HL-60/S4 treated with retinoic acid at 250 ng/mL for 4 days and 3 days (cell line): ENCODE measurements around the gene RPP14.
"Not testable (repeated sequence)": the region's sequence is repeated elsewhere in the genome, so short reads cannot be mapped to it uniquely, and the experiment has no call there.

ENCODE experiments used
- in situ Hi-C: fragments of 300-500 bp; cut with MboI; formaldehyde crosslinking; loops from 2 replicates; pipeline ENCODE4 v1.7.0; 2022; ENCODE audit warnings: low sequenced_read_pairs

The RPP14 gene

DNA sequence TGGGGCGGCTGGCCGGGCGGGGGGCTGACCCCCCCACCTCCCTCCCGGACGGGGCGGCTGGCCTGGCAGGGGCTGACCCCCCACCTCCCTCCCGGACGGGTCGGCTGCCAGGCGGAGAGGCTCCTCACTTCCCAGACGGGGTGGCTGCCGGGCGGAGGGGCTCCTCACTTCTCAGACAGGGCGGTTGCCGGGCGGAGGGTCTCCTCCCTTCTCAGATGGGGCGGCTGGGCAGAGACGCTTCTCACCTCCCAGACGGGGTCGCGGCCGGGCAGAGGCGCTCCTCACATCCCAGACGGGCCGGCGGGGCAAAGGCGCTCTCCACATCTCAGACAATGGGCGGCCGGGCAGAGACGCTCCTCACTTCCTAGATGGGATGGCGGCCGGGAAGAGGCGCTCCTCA lies 15.6 kb upstream of the RPP14 start:
- in situ Hi-C loops = not testable (repeated sequence)

DNA sequence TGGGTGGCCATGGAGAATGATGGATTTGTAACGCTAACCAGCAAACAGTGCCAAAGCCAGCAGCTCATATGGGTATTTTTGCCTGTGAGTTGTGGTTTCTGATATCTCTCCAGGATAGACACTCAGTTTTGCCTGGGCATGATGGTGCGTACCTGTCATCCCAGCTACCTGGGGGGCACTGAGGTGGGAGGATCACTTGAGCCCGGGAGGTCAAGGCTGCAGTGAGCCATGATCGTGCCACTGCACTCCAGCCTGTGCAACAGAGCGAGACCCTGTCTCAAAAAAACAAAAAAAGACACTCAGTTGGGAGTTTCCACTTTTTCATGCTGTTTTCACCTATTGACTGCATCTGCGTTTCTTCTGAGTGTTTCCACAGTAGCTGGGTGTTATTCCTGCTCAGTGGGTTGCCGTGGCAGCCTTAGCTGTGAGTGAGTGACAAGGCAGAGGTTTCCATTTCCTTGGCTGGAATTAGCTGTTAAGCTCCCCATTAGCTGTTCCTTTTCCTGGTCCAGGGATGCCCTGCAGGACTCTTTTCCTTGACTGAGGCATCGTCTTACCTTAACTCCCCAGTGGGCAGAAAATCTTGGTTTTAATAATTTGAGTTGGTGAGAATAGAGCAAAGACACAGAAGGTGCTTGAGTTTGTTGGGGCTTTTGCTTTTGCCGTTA lies 14.2 kb upstream of the RPP14 start:
- in situ Hi-C loops = no loop called here

DNA sequence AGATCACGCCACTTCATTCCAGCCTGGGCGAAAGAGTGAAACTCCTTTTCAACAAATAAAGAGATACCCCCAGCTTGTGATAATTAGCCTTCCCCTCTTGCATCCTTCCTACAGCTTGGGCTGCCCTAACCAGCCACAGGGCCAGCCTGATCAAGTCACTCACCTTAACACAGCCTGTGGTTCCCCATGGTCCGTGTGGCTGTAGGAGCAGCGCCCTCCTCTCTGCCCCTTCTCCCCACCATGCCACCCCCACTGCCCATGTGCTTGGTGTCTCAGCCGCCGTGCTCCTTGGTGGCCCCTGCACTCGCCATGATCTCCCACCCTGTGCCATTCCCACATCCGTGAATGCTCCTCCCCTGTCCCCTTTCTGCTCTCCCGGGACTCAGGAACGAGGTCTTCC lies 13.2 kb upstream of the RPP14 start:
- in situ Hi-C loops = no loop called here

DNA sequence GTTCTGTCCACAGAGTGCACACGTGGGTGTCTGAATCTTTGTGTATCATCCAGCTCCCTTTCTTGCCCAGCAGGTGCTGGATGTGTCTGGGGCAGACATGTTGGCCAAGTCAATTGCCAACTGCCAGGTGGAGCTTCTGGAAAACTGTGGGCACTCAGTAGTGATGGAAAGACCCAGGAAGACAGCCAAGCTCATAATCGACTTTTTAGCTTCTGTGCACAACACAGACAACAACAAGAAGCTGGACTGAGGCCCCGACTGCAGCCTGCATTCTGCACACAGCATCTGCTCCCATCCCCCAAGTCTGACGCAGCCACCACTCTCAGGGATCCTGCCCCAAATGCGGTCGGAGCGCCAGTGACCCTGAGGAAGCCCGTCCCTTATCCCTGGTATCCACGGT lies 12.5 kb upstream of the RPP14 start:
- in situ Hi-C loops = no loop called here

DNA sequence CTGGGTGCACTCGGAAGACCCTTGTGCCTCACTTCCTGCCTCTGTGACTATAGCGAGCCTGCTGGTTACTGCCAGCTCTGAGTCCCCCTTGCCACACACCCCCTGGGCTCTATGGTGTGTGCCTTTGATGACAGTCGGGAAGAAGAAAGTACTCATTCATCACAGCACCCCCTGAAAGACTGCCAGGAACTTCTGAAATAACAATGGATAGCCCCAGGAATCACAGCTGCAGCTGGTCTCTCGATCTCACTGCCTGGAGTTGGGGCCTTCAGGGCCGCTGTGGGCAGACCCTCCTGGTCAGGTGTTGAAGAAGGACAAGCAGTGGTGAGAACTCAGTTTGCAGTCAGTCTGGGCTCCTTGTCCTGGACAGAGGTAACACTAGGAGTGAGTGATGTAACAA lies 9.8 kb upstream of the RPP14 start:
- in situ Hi-C loops = no loop called here

DNA sequence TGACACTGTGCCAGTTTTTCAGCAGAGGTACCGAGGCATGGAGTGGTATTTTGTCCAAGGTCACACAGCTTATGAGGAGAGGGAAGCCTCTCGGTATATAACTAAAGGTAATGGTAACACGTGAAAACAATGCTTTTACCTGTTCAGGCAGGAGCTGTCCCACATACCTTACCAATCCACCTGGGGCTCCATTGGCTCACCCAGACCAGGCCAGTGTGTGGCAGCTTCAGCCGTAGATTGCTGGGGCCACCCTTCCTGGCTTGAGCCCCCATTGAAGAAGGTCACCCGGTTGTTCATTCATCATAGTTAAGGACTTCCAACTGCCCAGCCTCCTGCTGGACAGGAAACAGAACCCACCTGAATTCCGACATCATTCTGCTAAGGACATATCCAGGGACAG lies 9.2 kb upstream of the RPP14 start:
- in situ Hi-C loops = no loop called here

DNA sequence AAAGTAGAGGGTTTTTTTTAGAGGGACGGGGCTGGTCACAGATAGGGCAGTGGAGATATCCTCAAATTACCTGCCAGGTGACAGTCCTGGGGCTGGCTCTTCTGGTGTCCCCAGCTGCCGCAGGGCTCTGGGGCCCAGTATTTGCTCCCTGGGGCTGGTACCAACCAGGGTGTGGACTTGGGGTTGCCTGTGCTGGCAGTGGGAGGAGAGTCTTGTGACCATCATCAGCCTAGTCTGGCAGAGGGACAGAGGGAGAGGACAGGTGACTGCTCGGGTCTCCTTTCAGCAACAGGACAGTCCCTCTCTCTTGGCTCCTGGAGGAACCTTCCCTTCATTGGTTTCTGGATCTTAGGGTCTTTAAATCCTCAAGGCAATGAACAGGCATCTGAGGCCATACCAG lies 7.9 kb upstream of the RPP14 start:
- in situ Hi-C loops = no loop called here

DNA sequence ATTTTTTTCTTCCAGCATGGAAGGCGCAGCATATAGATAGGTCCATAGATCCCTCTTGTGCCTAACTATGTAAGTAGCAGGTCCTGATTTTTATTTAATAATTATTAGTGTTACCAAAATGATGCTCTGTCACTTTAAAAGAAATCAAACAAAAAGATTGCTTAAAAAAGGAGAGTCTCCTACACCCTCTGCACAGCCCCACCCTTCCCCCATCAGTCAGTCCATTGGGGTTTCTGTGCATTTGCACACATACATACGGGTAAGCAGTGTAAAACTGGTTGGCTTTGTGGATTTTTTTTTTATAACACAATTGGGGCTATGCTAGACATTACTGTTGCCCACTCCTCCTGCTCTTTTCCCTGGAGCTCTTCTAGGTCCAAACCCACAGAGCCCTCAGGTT lies 7.0 kb upstream of the RPP14 start:
- in situ Hi-C loops = no loop called here

DNA sequence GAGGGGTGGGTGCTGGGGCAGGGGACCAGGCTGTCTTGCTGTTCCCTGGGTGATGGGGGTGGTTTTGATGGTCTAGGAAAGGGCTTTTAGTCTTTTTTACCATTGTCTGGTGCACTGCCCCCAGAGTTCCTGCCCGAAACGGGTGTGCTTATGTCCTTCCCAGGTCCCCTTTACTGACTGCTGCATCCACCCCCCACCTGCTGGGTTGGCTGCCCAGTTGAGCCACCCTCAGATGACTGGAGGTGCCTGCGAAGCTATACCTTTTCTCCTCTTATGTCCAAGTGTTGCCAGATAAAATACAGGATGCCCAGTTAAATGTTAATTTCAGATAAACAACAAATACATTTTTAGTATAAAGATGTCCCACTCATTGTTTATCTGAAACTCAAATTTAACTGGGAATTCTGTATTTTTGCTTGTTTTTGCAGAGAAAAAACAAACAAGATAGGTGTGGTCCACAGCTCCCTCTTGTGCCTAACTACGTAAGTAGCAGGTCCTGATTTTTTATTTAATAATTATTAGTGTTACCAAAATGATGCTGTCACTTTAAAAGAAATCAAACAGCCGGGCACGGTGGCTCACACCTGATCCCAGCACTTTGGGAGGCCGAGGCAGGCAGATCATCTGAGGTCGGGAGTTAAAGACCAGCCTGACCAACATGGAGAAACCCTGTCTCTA lies 6.1 kb upstream of the RPP14 start:
- in situ Hi-C loops = loop anchor here (25.0 kb wide), 1 partner anchor 237 kb away; the partner anchor contains the start of gene ACOX2

DNA sequence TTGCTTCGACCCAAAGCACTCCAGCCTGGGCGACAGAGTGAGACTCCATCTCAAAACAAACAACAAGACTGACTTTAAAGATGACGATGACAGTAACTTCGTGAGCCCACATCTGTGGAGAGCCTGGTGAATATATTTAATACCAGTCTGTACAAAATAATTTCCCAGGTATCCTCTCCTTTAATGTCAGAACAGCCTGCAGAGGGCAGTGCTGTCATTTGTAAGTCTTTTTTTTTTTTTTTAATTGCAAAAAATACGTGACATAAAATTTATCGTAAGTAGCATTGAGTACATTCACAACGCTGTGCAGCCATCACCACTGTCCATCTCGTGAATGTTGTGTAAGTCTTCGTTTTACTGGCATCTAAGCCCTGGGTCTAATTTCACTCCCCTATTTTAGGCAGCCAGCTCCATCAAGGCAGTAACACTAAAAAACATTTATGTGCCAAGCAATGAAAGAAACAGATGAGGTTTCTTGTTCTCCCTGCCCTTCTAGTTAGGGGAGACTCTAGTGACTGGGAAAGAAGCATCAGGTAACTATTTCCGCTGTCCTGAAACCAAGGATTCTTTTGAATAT lies 1.7 kb downstream of the RPP14 start:
- in situ Hi-C loops = loop anchor here (25.0 kb wide), 1 partner anchor 230 kb away; the partner anchor contains the start of gene ACOX2

DNA sequence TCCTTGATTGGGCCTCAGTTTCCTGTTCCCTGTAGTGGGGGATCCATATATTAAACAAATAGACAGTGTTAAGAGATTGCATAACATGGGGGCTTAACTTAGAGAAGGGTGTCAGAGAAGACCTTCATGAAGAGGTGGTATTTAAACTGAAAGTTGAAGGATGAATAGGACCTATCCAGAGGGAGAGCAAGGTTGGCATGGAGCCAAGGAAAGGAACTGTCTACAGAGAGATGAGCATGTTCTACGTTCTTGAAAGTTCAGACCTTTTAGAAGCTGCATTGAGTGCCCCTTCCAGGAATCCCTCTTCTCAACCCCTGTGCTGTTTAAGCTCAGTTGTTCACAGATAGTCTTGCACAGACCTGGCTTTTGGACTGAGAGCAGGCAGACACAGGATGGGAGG lies 2.7 kb downstream of the RPP14 start:
- in situ Hi-C loops = loop anchor here (25.0 kb wide), 1 partner anchor 229 kb away; the partner anchor contains the start of gene ACOX2

DNA sequence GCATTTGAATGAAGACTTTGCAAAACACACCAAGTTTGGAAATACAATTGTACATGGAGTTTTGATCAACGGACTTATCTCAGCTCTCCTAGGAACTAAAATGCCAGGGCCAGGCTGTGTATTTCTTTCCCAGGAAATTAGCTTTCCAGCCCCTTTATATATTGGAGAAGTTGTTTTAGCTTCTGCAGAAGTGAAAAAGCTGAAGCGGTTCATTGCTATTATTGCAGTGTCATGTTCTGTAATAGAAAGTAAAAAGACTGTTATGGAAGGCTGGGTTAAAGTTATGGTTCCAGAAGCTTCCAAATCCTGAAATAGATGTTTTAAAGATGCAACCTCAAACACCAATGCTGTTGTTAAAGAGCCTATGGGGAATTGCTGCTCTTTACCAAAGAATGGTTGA lies 11.8 kb downstream of the RPP14 start:
- in situ Hi-C loops = loop anchor here (25.0 kb wide), 1 partner anchor 219 kb away; the partner anchor contains the start of gene ACOX2

DNA sequence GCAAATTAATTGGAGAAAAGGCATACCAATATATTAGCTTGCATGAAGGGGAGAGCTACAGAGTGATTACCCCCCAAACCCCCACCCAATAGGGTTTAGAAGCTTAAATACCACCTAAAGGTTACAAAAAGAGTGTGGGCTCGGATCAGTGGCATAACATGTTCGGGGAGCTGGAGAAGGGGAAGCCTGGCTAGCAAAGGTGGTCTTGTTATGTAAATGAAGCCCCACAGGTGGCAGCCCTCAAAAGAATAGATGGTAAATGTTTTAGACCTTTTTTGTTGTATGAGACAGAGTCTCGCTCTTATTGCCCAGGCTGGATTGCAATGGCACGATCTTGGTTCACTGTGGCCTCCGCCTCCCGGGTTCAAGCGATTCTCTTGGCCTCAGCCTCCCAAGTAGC lies 15.7 kb downstream of the RPP14 start:
- in situ Hi-C loops = loop anchor here (10.0 to 25.0 kb wide), 2 partner anchors 93 to 216 kb away; partner anchors contain the start of gene ACOX2

DNA sequence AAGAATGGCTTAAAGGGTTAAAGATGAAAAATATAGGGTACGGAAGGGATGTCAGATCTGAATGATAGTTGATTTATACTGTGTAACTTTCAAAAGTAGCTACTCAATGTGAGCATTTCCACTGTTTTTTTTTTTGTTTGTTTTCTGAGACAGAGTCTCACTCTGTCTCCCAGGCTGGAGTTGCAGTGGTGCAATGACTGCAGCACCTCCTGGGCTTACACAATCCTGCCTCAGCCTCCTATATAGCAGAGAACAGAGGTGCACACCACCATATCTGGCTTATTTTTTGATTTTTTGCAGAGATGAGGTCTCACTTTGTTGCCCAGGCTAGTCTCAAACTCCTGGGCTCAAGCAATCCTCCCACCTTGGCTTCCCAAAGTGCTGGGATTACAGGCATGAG lies 16.7 kb downstream of the RPP14 start:
- in situ Hi-C loops = loop anchor here (10.0 to 25.0 kb wide), 2 partner anchors 92 to 215 kb away; partner anchors contain the start of gene ACOX2

DNA sequence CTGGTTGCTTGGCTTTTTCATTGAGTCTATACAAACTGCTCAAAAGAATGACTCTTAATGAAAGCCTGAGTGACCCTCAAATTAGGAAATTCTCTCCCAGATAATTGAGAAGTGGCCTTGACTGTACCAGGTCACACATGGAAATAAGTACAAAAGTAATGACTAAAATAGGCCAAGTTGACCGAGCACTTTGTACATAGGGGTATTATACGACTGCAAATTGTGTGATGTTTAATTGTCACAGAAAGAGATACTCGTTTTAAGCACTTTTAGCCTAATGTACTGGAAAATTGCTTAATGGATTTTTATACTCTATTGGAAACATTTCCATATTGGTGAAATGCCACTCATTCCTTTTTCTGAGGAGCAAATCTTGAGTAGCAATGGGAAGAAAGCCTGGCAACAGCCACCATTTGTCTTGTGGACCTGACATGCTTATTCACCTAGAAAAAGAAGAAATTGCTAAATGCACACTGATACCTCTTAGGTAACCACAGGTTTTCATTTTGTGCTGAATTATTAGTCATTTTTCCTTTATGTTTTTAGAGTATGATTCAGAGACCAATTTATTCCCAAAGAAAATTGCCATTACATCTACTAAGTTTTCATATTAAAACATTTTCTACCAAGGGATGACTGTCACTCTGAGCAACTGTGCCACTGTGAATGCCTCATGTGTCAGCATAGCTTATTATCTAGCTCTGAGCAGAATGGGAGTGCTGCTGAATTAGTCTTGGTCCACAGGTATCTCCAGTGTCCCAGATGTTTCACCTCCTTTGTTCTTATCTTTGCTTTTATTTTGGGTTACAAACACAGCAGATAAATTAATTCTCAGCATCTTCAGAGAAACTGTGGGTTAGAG lies 17.7 kb downstream of the RPP14 start:
- in situ Hi-C loops = loop anchor here (10.0 to 25.0 kb wide), 2 partner anchors 91 to 214 kb away; partner anchors contain the start of gene ACOX2

DNA sequence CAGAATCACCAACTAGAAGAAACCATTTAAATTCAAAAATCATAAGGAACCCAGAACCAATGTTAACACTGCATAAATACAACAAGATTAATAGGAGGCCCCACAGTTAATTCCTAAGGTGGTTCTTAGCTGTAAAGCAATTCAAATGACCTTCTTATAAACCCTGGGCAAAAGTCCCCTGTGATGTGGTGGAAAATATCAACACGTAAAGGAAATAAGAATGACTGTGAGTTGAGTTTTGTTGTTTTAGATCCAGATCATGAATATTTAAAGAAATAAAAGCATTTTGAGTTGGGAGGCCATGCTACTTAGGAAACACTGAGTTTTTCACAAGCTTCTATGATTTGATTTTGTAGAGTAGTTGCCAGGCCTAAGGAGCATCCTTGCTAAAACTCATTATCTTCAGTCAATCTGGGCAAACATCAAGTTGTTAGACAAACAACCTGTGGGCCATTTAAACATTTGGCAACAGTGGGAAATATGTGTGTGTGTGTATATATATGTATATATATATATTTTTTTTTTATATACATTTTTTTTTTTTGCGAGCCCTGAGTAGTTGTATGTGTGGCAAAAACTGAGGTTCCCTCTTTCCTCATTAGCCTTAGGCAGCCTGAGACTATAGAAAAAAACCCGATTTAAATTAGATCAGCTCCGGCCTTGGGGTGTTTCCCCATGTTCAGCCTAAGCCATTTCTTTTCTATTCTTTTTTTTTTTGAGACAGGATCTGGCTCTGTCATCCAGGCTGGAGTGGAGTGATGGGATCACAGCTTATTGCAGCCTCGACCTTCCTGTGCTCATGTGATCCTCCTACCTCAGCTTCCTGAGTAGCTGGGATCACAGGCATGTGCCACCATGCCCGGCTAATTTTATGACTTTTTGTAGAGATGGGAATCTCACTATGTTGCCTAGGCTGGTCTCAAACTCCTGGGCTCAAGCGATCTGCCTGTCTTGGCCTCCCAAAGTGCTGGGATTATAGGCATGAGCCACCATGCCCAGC lies 18.6 kb downstream of the RPP14 start:
- in situ Hi-C loops = loop anchor here (10.0 to 25.0 kb wide), 2 partner anchors 90 to 213 kb away; partner anchors contain the start of gene ACOX2

DNA sequence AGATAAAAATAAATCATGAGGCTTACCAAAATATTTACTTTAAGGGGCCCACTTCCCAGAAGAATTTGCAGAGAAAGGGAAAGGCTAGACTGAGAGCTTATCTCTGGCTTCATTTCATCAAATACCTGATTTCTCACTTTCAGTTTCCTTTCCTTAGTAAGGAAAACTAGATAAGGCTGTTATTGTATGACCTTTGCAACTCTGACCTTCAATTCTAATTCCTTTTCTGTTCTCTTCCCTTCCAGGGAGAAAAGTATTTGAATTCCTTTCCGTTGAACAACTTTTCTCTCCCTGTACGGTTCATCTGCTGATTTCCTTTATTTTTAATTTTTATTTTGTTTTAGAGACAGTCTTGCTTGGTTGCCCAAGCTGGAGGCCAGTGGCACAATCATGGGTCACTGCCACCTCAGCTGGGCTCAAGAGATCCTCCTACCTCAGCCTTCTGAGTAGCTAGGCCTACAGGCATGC lies 19.5 kb downstream of the RPP14 start:
- in situ Hi-C loops = loop anchor here (10.0 kb wide), 1 partner anchor 89 kb away; no protein-coding TSS in a partner anchor

DNA sequence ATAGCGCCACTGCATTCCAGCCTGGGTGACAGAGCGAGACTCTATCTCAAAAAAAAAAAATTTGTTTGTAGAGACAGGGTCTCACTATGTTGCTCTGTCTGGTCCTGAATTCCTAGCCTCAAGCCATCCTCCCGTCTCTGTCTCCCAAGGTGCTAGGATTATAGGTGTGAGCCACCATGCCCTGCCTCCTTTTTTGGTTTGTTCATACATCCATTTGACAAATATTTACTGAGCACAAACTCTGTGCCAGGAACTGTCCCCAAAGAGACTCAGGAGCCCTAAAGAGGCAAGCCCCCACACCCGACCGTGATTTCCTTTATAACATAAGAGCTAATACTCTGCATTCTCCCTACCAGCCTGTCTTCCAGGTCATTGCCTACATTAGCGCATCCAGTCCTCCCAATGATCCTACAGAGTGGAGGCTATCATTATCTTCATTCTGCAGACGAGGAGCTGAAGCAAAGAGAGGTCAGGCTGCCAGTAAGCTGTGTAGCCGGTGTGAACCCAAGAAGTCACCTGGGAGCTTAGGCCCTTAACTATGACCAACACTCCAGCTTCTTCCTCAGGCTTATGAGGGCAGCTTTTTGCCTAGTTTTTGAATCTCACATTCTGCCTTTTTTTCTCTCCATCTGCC lies 20.3 kb downstream of the RPP14 start:
- in situ Hi-C loops = loop anchor here (10.0 kb wide), 1 partner anchor 88 kb away; no protein-coding TSS in a partner anchor
